IMR-90 (cell line): ENCODE results near the gene ISM1. TPM values are rescaled to one million over a fixed set of nuclear protein-coding genes. Genes with fewer than 3 reads are reported as not detected.

Experiments used
- ATAC-seq: fragments of 200-7000 bp; cut with Tn5 transposase; 2 replicates; pipeline ENCODE4 v1.9.1; 2020; ENCODE audit warnings: low read depth, mild to moderate bottlenecking, moderate library complexity
- BruUV-seq: library from RNA; stranded (reverse); fragments of 400-500 nt; replicated peaks from 2 replicates; lab custom pipeline; 2021; lab: Mats Ljungman, UMichigan
- CTCF ChIA-PET: fragments of 300-600 bp; formaldehyde crosslinking; extraction: SDS; loops from one replicate; lab custom pipeline; 2021; ENCODE audit warnings: antibody characterized with exemption; lab: Yijun Ruan, JAX
- POLR2A ChIA-PET: fragments of 300-600 bp; sonication (Branson Sonifier 250); formaldehyde crosslinking; loops from one replicate; lab custom pipeline; 2022; ENCODE audit warnings: antibody characterized with exemption; ENCODE audit not compliant: unreplicated experiment; lab: Charles Lee
- DNase-seq: peaks from one replicate; pipeline ENCODE4 v3.0.0; 2013
- H2AFZ ChIP-seq: replicated peaks from 2 replicates; pipeline ENCODE3; 2013; ENCODE audit warnings: low read length, mild to moderate bottlenecking; ENCODE audit not compliant: poor library complexity
- H2AK5ac ChIP-seq: 2 replicates; pipeline ENCODE4 v1.6.1; 2013; ENCODE audit warnings: low read depth, low read length, inconsistent platforms
- H2AK9ac ChIP-seq: replicated peaks from 2 replicates; pipeline ENCODE3; 2013; ENCODE audit warnings: mild to moderate bottlenecking, low read depth, low read length, moderate library complexity; ENCODE audit not compliant: poor library complexity
- H2BK120ac ChIP-seq: 2 replicates; pipeline ENCODE4 v1.6.1; 2013; ENCODE audit warnings: low read depth, low read length, inconsistent platforms
- H2BK15ac ChIP-seq: 3 replicates; pipeline ENCODE4 v1.6.1; 2013; ENCODE audit warnings: low read depth, low read length, inconsistent platforms
- H2BK20ac ChIP-seq: 2 replicates; pipeline ENCODE4 v1.6.1; 2013; ENCODE audit warnings: low read depth, mild to moderate bottlenecking, inconsistent platforms, low read length, moderate library complexity
- H2BK5ac ChIP-seq: 2 replicates; pipeline ENCODE4 v1.6.1; 2013; ENCODE audit warnings: mild to moderate bottlenecking, low read depth, low read length, inconsistent platforms; ENCODE audit not compliant: poor library complexity, severe bottlenecking
- H3K14ac ChIP-seq: replicated peaks from 2 replicates; pipeline ENCODE4 v1.6.1; 2013; ENCODE audit warnings: low read depth, low read length, inconsistent platforms
- H3K18ac ChIP-seq: 2 replicates; pipeline ENCODE4 v1.6.1; 2013; ENCODE audit warnings: low read depth, low read length, control low read depth
- H3K23ac ChIP-seq: 2 replicates; pipeline ENCODE4 v1.6.1; 2013; ENCODE audit warnings: low read depth, low read length, inconsistent platforms
- H3K27ac ChIP-seq: 2 replicates; pipeline ENCODE4 v1.5.1; 2013; ENCODE audit warnings: mild to moderate bottlenecking, control low read depth, low read length; ENCODE audit not compliant: insufficient read depth
- H3K27me3 ChIP-seq: 2 replicates; pipeline ENCODE4 v1.6.1; 2013; ENCODE audit warnings: low read length; ENCODE audit not compliant: control insufficient read depth, insufficient read depth
- H3K36me3 ChIP-seq: 2 replicates; pipeline ENCODE4 v1.6.1; 2013; ENCODE audit warnings: low read length, mixed read lengths; ENCODE audit not compliant: control insufficient read depth, insufficient read depth
- H3K4ac ChIP-seq: 2 replicates; pipeline ENCODE4 v1.6.1; 2013; ENCODE audit warnings: low read depth, low read length, inconsistent platforms
- H3K4me1 ChIP-seq: 2 replicates; pipeline ENCODE4 v1.6.1; 2013; ENCODE audit warnings: low read length, mixed read lengths; ENCODE audit not compliant: control insufficient read depth, insufficient read depth
- H3K4me2 ChIP-seq: 2 replicates; pipeline ENCODE4 v1.6.1; 2013; ENCODE audit warnings: low read depth, mild to moderate bottlenecking, control low read depth, low read length, moderate library complexity
- H3K4me3 ChIP-seq: 2 replicates; pipeline ENCODE4 v1.5.1; 2013; ENCODE audit warnings: low read depth, mild to moderate bottlenecking, control low read depth, low read length, moderate library complexity; ENCODE audit not compliant: insufficient read depth
- H3K56ac ChIP-seq: 2 replicates; pipeline ENCODE4 v1.6.1; 2013; ENCODE audit warnings: low read length, inconsistent platforms; ENCODE audit not compliant: insufficient read depth; ENCODE audit errors: extremely low read depth
- H3K79me1 ChIP-seq, 2 experiments: 2 replicates each; pipeline ENCODE4 v1.6.1; 2013; ENCODE audit warnings: low read length in 2 of 2, inconsistent platforms in 1 of 2, low read depth in 1 of 2
- H3K9ac ChIP-seq: 2 replicates; pipeline ENCODE4 v1.6.1; 2013; ENCODE audit warnings: low read depth, low read length, control low read depth
- H3K9me1 ChIP-seq: 2 replicates; pipeline ENCODE4 v1.6.1; 2013; ENCODE audit warnings: low read length, inconsistent platforms; ENCODE audit not compliant: insufficient read depth
- H3K9me3 ChIP-seq: 2 replicates; pipeline ENCODE4 v1.6.1; 2013; ENCODE audit warnings: low read length; ENCODE audit not compliant: control insufficient read depth, insufficient read depth
- H4K20me1 ChIP-seq: 2 replicates; pipeline ENCODE4 v1.6.1; 2013; ENCODE audit warnings: low read length, inconsistent platforms; ENCODE audit not compliant: insufficient read depth
- H4K5ac ChIP-seq: 2 replicates; pipeline ENCODE4 v1.6.1; 2013; ENCODE audit warnings: mild to moderate bottlenecking, low read depth, low read length, control low read depth
- H4K8ac ChIP-seq, 2 experiments: 2 replicates each; pipeline ENCODE4 v1.6.1; 2013; ENCODE audit warnings: low read depth in 2 of 2, low read length in 2 of 2, control low read depth in 1 of 2, inconsistent platforms in 1 of 2
- H4K91ac ChIP-seq: 2 replicates; pipeline ENCODE4 v1.6.1; 2013; ENCODE audit warnings: low read depth, low read length, inconsistent platforms; ENCODE audit not compliant: insufficient read depth
- BHLHE40 ChIP-seq: fragments of 150-350 bp; IDR thresholded peaks from 2 replicates; pipeline ENCODE4 v1.6.1; 2016; ENCODE audit warnings: mild to moderate bottlenecking, low read depth, low read length
- CEBPB ChIP-seq: IDR thresholded peaks from 2 replicates; pipeline ENCODE4 v1.6.1; 2012; ENCODE audit warnings: low read depth, low read length, improper control_type of control experiment
- CHD1 ChIP-seq: IDR thresholded peaks from 2 replicates; pipeline ENCODE4 v1.6.1; 2012; ENCODE audit warnings: low read depth, low read length, improper control_type of control experiment
- CTCF ChIP-seq: conservative IDR thresholded peaks from 2 replicates; pipeline ENCODE4 v1.5.1; 2012; ENCODE audit warnings: mild to moderate bottlenecking, low read depth, low read length, improper control_type of control experiment
- FOS ChIP-seq: fragments of 150-350 bp; IDR thresholded peaks from 2 replicates; pipeline ENCODE4 v1.6.1; 2016; ENCODE audit warnings: low read depth, low read length
- MAFK ChIP-seq: IDR thresholded peaks from 2 replicates; pipeline ENCODE4 v1.6.1; 2012; ENCODE audit warnings: low read depth, low read length, improper control_type of control experiment
- MAZ ChIP-seq: IDR thresholded peaks from 2 replicates; pipeline ENCODE4 v1.6.1; 2012; ENCODE audit warnings: low read depth, mild to moderate bottlenecking, low read length, improper control_type of control experiment, moderate library complexity, borderline replicate concordance
- MXI1 ChIP-seq: IDR thresholded peaks from 2 replicates; pipeline ENCODE4 v1.6.1; 2012; ENCODE audit warnings: low read depth, mild to moderate bottlenecking, low read length, moderate library complexity, borderline replicate concordance
- NFE2L2 ChIP-seq: fragments of 150-350 bp; IDR thresholded peaks from 2 replicates; pipeline ENCODE4 v1.6.1; 2016; ENCODE audit warnings: low read depth, mild to moderate bottlenecking, low read length
- POLR2A ChIP-seq: IDR thresholded peaks from 2 replicates; pipeline ENCODE4 v1.6.1; 2012; ENCODE audit warnings: mild to moderate bottlenecking, low read depth, low read length
- SMC3 ChIP-seq: fragments of 150-350 bp; IDR thresholded peaks from 2 replicates; pipeline ENCODE4 v1.6.1; 2016; ENCODE audit warnings: low read depth, mild to moderate bottlenecking, antibody characterized with exemption, low read length, moderate library complexity
- WGBS, 2 experiments: methylation state at CpG; one replicate each; pipeline versions ENCODE4 v1.1.5 to v1.1.7; 2013; ENCODE audit warnings: missing lambda C conversion rate in 2 of 2; ENCODE audit not compliant: insufficient read length in 1 of 2; ENCODE audit errors: extremely low coverage in 2 of 2; 5-methylcytosine and 5-hydroxymethylcytosine counted together
- dilution Hi-C: fragments of 300-500 bp; cut with HindIII; formaldehyde crosslinking; loops from one replicate; pipeline ENCODE4 v1.14.3; 2018; ENCODE audit warnings: low sequenced_read_pairs; ENCODE audit not compliant: unreplicated experiment
- in situ Hi-C: fragments of 300-500 bp; cut with MboI; formaldehyde crosslinking; loops from 3 replicates; pipeline ENCODE4 v1.14.3; 2019; ENCODE audit warnings: low sequenced_read_pairs, inconsistent platforms, mixed read lengths
- intact Hi-C: fragments of 100-400 bp; cut with micrococcal nuclease; formaldehyde crosslinking; loops from 2 replicates; pipeline ENCODE4 v1.10.0; 2022
- polyA plus RNA-seq, 3 experiments: library from polyadenylated mRNA; depleted of rRNA; stranded (reverse); fragments of >200 nt; gene quantifications; 2 replicates each; pipeline ENCODE4 v1.2.3, GENCODE V29; 2012; ENCODE audit warnings: low replicate concordance in 1 of 3
- total RNA-seq: library from RNA; depleted of rRNA; stranded (reverse); fragments of >200 nt; gene quantifications from 2 replicates; pipeline ENCODE4 v1.2.3, GENCODE V29; 2012
- TF ChIP-seq, protein P1 (sequence below): fragments of 150-350 bp; IDR thresholded peaks from 2 replicates; pipeline ENCODE4 v1.6.1; 2017; ENCODE audit warnings: mild to moderate bottlenecking, antibody characterized with exemption, low read length, low read depth
- TF ChIP-seq, protein P2 (sequence below): fragments of 150-350 bp; IDR thresholded peaks from 2 replicates; pipeline ENCODE4 v1.6.1; 2016; ENCODE audit warnings: low read depth, mild to moderate bottlenecking, low read length, moderate library complexity, borderline replicate concordance

Gene ISM1
- total and polyA plus RNA-seq, 2 of the 4 experiments (the other 2 are of a cell fraction), result not detected

DNA sequence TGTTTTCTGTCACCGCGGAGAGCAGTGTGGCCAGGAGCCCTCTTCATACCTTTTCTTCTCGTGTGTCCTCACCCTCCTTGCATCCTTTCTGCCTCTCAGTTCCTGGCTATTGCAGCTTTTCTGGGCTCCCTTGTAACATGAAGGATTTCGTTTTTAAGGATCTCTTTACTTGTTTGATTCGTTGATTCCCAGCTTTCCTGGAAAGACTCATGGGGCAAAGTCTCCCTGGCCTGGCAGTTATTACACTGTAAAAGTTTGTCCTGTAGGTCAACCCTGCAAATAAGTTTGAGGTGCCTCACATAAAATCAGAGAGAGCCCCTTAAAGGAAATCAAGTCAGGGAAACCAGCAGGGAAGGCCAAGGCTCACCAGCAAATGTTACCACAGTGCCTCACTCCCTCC, 70.1 kb downstream of the ISM1 start:
- Histone ChIP-seq H2BK20ac (no peak overlapping the region), H3K18ac (no peak overlapping the region), H3K9me3 (no peaks in the 10 kb centered on the region), H3K27ac (no peak overlapping the region), H3K9me1 (no peaks in the 10 kb centered on the region), H3K79me1 (no peaks in the 10 kb centered on the region), H3K36me3 (no peaks in the 10 kb centered on the region), H2AK5ac (no peak overlapping the region), H3K4me3 (no peak overlapping the region), H4K20me1 (no peaks in the 10 kb centered on the region), H2AFZ (no peak overlapping the region), H3K9ac (no peak overlapping the region), H3K4me1 (no peaks in the 10 kb centered on the region), H3K4ac (no peak overlapping the region), H2AK9ac (no peak overlapping the region), H3K27me3 (no peaks in the 10 kb centered on the region; the same call in 1 of the 2 replicates), H3K23ac (no peak overlapping the region), H2BK120ac (no peak overlapping the region), H3K4me2 (no peak overlapping the region), H2BK15ac (no peak overlapping the region), H3K56ac (no peak overlapping the region), H4K5ac (no peak overlapping the region), H2BK5ac (no peak overlapping the region), H4K91ac (no peak overlapping the region), H4K8ac (no peak overlapping the region), H3K14ac (no peak overlapping the region)
- no TSS peak for BruUV-seq
- DNase-seq, result no peak
- in situ Hi-C loops, result no loop called here
- 80% methylated on average over 3 of the region's 5 CpGs; no CpG with 5 or more reads in 1 of the 2 experiments for WGBS, 2 experiments
- CTCF ChIA-PET, result no interaction called here
- TF ChIP-seq POLR2A, result no peak
- TF ChIP-seq CTCF, result no peak
- no peak for TF ChIP-seq NFE2L2
- no peak for TF ChIP-seq FOS
- no peak for TF ChIP-seq CEBPB
- no peak for TF ChIP-seq MAZ
- no peak for TF ChIP-seq MAFK
- no peak for TF ChIP-seq SMC3
- TF ChIP-seq BHLHE40, result no peak
- TF ChIP-seq, protein P1, sequence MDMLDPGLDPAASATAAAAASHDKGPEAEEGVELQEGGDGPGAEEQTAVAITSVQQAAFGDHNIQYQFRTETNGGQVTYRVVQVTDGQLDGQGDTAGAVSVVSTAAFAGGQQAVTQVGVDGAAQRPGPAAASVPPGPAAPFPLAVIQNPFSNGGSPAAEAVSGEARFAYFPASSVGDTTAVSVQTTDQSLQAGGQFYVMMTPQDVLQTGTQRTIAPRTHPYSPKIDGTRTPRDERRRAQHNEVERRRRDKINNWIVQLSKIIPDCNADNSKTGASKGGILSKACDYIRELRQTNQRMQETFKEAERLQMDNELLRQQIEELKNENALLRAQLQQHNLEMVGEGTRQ, result no peak
- TF ChIP-seq, protein P2, sequence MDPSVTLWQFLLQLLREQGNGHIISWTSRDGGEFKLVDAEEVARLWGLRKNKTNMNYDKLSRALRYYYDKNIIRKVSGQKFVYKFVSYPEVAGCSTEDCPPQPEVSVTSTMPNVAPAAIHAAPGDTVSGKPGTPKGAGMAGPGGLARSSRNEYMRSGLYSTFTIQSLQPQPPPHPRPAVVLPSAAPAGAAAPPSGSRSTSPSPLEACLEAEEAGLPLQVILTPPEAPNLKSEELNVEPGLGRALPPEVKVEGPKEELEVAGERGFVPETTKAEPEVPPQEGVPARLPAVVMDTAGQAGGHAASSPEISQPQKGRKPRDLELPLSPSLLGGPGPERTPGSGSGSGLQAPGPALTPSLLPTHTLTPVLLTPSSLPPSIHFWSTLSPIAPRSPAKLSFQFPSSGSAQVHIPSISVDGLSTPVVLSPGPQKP, result no peak
- no peak for TF ChIP-seq MXI1
- TF ChIP-seq CHD1, result no peak
- POLR2A ChIA-PET, result no interaction called here
- no peak for ATAC-seq
- intact Hi-C loops, result no loop called here
- dilution Hi-C loops, result no loop called here
